Vagina (tissue), 2 donors: Measurements from ENCODE around the gene SLC29A1. TPM values are rescaled to one million over a fixed set of nuclear protein-coding genes. Genes with fewer than 3 reads are reported as not detected.

Experiments
- DNase-seq, 2 donors: peaks; one replicate each; pipeline ENCODE4 v3.0.0-alpha.2; 2017; ENCODE audit errors: extremely low spot score in 2 of 2
- H3K27ac ChIP-seq: fragments of 200-600 bp; sonication (generic); one replicate; pipeline ENCODE4 v1.5.1; 2019
- H3K27me3 ChIP-seq: fragments of 200-600 bp; sonication (generic); one replicate; pipeline ENCODE4 v1.5.1; 2019
- H3K36me3 ChIP-seq, 2 donors: fragments of 200-600 bp; sonication (generic); one replicate each; pipeline ENCODE4 v1.5.1; 2017 to 2019
- H3K4me1 ChIP-seq: fragments of 200-600 bp; sonication (generic); one replicate; pipeline ENCODE4 v1.5.1; 2019
- H3K4me3 ChIP-seq, 2 donors: fragments of 200-600 bp; sonication (generic); 1 replicate in 1 of 2; 2 replicates in 1 of 2; pipeline ENCODE4 v1.5.1; 2016 to 2019
- H3K9me3 ChIP-seq: fragments of 200-600 bp; sonication (generic); one replicate; pipeline ENCODE4 v1.5.1; 2019
- POLR2A ChIP-seq, 2 donors: fragments of 450-650 bp; IDR thresholded peaks; one replicate each; pipeline ENCODE4 v1.6.1; 2017; ENCODE audit warnings: antibody characterized with exemption in 2 of 2, mild to moderate bottlenecking in 2 of 2, moderate library complexity in 2 of 2
- POLR2AphosphoS5 ChIP-seq, 2 donors: sonication (generic); formaldehyde crosslinking; IDR thresholded peaks; one replicate each; pipeline ENCODE4 v1.9.0; 2017; ENCODE audit warnings: antibody characterized with exemption in 2 of 2, mild to moderate bottlenecking in 2 of 2, low read depth in 1 of 2; ENCODE audit not compliant: insufficient read depth in 1 of 2
- intact Hi-C: fragments of 100-400 bp; cut with DNase I; formaldehyde crosslinking; loops from one replicate; pipeline ENCODE4 v1.15.1; 2023
- total RNA-seq: library from RNA; depleted of rRNA; stranded (reverse); fragments of >200 nt; gene quantifications from one replicate; pipeline ENCODE4 v1.2.3, GENCODE V29; 2016
- TF ChIP-seq, protein P1 (sequence below), 3 experiments: fragments of 450-650 bp in 2 of 3; fragments of 200-600 bp in 1 of 3; sonication (generic) in 1 of 3; IDR thresholded peaks; one replicate each; pipeline ENCODE4 v1.5.1; 2017 to 2019; ENCODE audit warnings: antibody characterized with exemption in 3 of 3, mild to moderate bottlenecking in 2 of 3, moderate library complexity in 2 of 3

SLC29A1 gene
- total RNA-seq, 1 donor from 2014 or later: 51.1 TPM

DNA sequence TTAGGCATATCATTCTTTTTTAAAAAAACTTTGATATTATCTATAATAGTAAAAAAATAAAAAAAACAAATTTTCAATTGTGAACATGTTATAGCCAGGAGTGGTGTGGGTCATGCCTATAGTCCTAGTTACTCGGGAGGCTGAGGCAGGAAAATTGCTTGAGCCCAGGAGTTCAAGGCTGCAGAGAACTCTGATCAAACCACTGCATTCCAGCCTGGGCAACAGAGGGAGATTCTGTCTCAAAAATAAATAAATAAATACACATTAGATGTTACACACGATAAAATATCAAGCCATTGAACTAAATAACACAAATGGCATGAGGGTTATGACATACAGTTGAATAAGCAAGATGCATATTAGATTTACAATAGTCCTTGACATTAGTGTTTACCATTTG lies 34.6 kb upstream of the SLC29A1 start:
- no peaks in the 10 kb centered on the region for H3K36me3 ChIP-seq
- no peaks in the 10 kb centered on the region for H3K4me1 ChIP-seq
- DNase-seq: no peak
- no peak overlapping the region for H3K27ac ChIP-seq
- intact Hi-C loops: no loop called here
- TF ChIP-seq POLR2A (IDR thresholded peaks at IDR 0.05) (no peak), POLR2AphosphoS5 (IDR thresholded peaks at IDR 0.05; ENCODE audit: insufficient read depth in 1 of 2, low read depth in 1 of 2) (no peak)
- TF ChIP-seq, protein P1, sequence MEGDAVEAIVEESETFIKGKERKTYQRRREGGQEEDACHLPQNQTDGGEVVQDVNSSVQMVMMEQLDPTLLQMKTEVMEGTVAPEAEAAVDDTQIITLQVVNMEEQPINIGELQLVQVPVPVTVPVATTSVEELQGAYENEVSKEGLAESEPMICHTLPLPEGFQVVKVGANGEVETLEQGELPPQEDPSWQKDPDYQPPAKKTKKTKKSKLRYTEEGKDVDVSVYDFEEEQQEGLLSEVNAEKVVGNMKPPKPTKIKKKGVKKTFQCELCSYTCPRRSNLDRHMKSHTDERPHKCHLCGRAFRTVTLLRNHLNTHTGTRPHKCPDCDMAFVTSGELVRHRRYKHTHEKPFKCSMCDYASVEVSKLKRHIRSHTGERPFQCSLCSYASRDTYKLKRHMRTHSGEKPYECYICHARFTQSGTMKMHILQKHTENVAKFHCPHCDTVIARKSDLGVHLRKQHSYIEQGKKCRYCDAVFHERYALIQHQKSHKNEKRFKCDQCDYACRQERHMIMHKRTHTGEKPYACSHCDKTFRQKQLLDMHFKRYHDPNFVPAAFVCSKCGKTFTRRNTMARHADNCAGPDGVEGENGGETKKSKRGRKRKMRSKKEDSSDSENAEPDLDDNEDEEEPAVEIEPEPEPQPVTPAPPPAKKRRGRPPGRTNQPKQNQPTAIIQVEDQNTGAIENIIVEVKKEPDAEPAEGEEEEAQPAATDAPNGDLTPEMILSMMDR (IDR thresholded peaks at IDR 0.05): no peak
- no peaks in the 10 kb centered on the region for H3K9me3 ChIP-seq
- H3K4me3 ChIP-seq: no peak overlapping the region
- H3K27me3 ChIP-seq: no peaks in the 10 kb centered on the region

- no peak for DNase-seq
- H3K27ac ChIP-seq: no peak overlapping the region
- H3K9me3 ChIP-seq: no peaks in the 10 kb centered on the region
- H3K4me1 ChIP-seq: no peaks in the 10 kb centered on the region
- TF ChIP-seq POLR2AphosphoS5 (IDR thresholded peaks at IDR 0.05; ENCODE audit: insufficient read depth in 1 of 2, low read depth in 1 of 2) (no peak), POLR2A (IDR thresholded peaks at IDR 0.05) (no peak)
- TF ChIP-seq, protein P1 (IDR thresholded peaks at IDR 0.05): no peak
- no peak overlapping the region for H3K4me3 ChIP-seq
- no peaks in the 10 kb centered on the region for H3K36me3 ChIP-seq
- intact Hi-C loops: no loop called here
- H3K27me3 ChIP-seq: no peaks in the 10 kb centered on the region
These were observed 34.1 kb upstream of the SLC29A1 start for GRCh38 chr6:44189257-44189656.

- intact Hi-C loops: no loop called here
- Histone ChIP-seq H3K9me3 (no peaks in the 10 kb centered on the region), H3K4me1 (no peaks in the 10 kb centered on the region), H3K27ac (no peak overlapping the region), H3K27me3 (no peaks in the 10 kb centered on the region), H3K4me3 (no peak overlapping the region), H3K36me3 (no peaks in the 10 kb centered on the region)
- no peak for DNase-seq
- TF ChIP-seq, protein P1 (IDR thresholded peaks at IDR 0.05): no peak
- TF ChIP-seq POLR2A (IDR thresholded peaks at IDR 0.05) (no peak), POLR2AphosphoS5 (IDR thresholded peaks at IDR 0.05; ENCODE audit: insufficient read depth in 1 of 2, low read depth in 1 of 2) (no peak)
These were observed 32.7 kb upstream of the SLC29A1 start for GRCh38 chr6:44190715-44191114.

DNA sequence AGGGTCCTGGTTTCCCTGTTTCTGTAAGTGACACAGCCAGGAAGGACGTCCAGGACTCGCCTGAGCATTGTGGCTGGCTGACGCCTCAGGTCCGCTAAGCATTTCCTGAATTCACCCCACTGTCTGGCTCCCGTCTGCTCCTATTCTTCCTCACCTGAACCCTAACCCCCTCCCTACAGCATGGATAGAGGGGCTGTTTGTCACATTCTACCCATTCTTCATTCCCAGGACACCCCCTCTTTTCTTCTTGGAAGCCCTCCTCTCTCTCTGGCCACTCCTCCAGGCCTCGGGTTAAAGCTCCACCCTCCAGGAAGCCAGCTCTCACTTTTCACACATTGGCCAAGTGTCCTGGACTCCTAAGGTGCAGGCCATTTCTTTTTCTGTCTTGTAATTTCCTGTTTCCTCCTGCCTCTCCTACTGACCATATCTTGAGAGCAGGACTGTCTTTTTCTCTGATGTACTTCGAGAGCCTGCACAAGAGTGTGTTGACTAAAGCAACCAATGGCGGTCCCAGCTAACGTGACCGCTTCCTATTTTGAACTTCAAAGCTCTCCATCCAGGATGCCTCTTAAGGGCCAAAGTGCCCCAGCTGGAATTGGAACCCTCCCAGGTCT lies 30.9 kb upstream of the SLC29A1 start:
- no peaks in the 10 kb centered on the region for H3K9me3 ChIP-seq
- no peaks in the 10 kb centered on the region for H3K27me3 ChIP-seq
- intact Hi-C loops: no loop called here
- H3K4me3 ChIP-seq: no peak overlapping the region
- H3K4me1 ChIP-seq: no peaks in the 10 kb centered on the region
- H3K27ac ChIP-seq: no peak overlapping the region
- TF ChIP-seq POLR2AphosphoS5 (IDR thresholded peaks at IDR 0.05; ENCODE audit: insufficient read depth in 1 of 2, low read depth in 1 of 2) (no peak), POLR2A (IDR thresholded peaks at IDR 0.05) (no peak)
- TF ChIP-seq, protein P1 (IDR thresholded peaks at IDR 0.05): no peak
- no peak for DNase-seq
- H3K36me3 ChIP-seq: no peaks in the 10 kb centered on the region

DNA sequence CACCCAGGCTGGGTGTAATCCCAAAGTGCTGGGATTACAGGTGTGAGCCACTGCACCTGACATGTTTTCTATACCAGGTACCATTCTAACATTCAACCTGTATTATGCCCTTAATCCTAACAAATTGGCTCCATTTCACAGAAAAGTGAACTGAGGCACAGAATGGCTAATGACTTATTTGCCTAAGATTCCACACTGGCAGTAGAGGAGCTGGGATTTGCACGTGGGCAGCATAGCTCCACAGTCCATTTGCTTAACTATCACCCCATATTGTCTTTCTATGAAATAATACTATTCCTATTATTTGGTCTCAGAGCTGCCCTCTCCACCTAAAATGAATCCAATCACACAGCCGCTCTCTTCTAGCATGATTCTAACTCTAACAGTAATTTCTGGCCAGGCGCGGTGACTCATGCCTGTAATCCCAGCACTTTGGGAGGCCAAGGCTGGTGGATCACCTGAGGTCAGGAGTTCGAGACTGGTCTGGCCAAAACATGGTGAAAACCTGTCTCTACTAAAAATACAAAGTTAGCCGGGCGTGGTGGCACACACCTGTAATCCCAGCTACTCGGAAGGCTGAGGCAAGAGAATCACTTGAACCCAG lies 30.0 kb upstream of the SLC29A1 start:
- Histone ChIP-seq H3K27ac (no peak overlapping the region), H3K27me3 (no peaks in the 10 kb centered on the region), H3K4me1 (no peaks in the 10 kb centered on the region), H3K9me3 (no peaks in the 10 kb centered on the region), H3K36me3 (no peaks in the 10 kb centered on the region), H3K4me3 (no peak overlapping the region)
- no peak for DNase-seq
- intact Hi-C loops: no loop called here
- TF ChIP-seq POLR2AphosphoS5 (IDR thresholded peaks at IDR 0.05; ENCODE audit: insufficient read depth in 1 of 2, low read depth in 1 of 2) (no peak), POLR2A (IDR thresholded peaks at IDR 0.05) (no peak)
- TF ChIP-seq, protein P1 (IDR thresholded peaks at IDR 0.05): no peak
